Measurements from ENCODE around the gene ARHGAP28.

DNA sequence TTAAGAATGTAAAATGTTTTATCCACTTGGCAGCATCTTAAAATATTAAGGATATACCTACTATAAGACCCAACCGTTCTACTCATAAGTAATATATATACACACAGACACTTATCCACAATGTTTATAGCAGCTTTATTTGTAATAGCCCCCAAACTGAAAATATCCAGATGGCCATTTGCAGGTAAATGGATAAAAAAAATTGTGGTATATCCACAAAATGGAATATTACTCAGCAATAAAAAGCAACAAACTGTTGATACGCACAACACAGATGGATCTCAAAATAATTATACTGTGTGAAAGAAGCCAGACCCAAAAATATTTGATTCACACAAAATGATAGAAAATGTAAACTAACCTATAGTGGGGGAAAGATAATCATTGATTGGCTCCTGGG lies 122.0 kb downstream of the ARHGAP28 start:
- TF ChIP-seq ZBTB7A (IDR thresholded peaks at IDR 0.05; ENCODE audit: low read depth): no peak
- no peak for TF ChIP-seq RAD21 (IDR thresholded peaks at IDR 0.05; ENCODE audit: low read depth)
- TF ChIP-seq, protein P1, sequence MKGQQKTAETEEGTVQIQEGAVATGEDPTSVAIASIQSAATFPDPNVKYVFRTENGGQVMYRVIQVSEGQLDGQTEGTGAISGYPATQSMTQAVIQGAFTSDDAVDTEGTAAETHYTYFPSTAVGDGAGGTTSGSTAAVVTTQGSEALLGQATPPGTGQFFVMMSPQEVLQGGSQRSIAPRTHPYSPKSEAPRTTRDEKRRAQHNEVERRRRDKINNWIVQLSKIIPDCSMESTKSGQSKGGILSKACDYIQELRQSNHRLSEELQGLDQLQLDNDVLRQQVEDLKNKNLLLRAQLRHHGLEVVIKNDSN (IDR thresholded peaks at IDR 0.05): no peak
- no peak for TF ChIP-seq FOXM1 (IDR thresholded peaks at IDR 0.05; ENCODE audit: borderline replicate concordance, low read depth)
- no peak for TF ChIP-seq CEBPB (IDR thresholded peaks at IDR 0.05)
- TF ChIP-seq, protein P2, sequence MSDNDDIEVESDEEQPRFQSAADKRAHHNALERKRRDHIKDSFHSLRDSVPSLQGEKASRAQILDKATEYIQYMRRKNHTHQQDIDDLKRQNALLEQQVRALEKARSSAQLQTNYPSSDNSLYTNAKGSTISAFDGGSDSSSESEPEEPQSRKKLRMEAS (IDR thresholded peaks at IDR 0.05): no peak
- TF ChIP-seq YY1 (IDR thresholded peaks at IDR 0.05; ENCODE audit: low read depth): no peak
- no peak for TF ChIP-seq CREB1 (IDR thresholded peaks at IDR 0.05; ENCODE audit: low read depth)
- no peak for TF ChIP-seq TAF1 (IDR thresholded peaks at IDR 0.05; ENCODE audit: low read depth)
- no peak for TF ChIP-seq NFIC (IDR thresholded peaks at IDR 0.05)
